GM21529 (cell line): ENCODE data around the gene YJEFN3.

Experiments
- ATAC-seq: cut with Tn5 transposase; IDR thresholded peaks from one replicate; pipeline ENCODE4 v1.9.1; 2021; ENCODE audit not compliant: unreplicated experiment

Gene YJEFN3

DNA sequence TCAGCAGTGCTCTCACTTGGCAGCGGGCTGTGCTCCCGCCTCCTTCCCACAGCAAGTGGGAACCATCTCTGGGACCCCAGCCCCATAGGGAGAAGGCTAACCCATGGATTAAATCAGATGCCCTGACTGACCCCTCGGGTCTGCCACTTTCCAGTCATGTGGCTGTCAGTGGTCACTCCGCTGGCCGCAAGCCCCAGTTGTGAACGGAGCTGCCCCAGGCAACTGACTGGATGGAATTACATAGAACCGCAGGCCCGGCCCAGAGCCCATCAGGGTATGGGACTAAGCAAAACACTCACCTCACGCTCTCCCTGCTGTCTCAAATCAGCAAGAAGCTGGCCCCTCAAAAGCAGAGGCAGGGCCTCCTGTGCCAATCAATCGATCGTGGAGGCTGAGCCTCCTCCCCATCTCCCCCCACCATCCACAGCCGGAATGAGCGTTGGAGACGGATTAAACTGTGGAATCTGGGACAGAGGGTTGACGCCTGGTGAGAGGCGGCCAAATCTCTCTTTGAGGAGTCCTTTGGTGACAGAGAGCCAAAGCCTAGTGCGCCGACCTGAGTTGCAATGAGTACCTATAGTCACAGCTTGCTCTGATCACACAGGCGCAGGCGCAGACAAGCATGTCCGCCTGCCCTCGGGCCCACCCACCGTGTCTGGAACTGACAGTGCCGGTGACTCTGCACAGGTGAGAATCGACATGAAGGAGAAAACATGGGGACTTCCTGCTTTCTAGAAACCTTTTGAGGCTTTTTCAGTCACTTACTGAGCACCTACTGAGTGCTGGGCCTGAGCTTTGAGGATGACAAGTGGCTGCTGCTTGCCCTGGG lies 51.0 kb downstream of the YJEFN3 start:
- no peak for ATAC-seq

DNA sequence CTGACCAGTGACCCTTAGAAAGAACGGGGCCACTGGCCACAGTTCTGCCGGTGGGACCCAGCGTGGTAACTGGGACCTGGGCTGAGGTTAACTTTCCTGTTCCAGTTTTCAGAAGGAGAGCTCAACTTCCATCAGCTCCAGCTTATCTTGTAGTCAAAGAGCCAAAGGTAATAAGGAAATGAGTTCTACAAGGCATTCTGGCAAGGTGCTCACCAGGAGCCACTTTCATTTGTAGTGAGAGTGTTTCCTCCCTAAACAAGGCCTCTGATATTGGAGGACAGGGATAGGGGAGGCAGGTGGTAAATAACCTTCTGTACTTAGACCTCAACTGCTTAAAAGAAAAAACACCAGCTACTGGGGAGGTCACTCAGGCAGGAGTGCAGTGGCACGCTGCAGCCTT lies 51.7 kb downstream of the YJEFN3 start:
- no peak for ATAC-seq

DNA sequence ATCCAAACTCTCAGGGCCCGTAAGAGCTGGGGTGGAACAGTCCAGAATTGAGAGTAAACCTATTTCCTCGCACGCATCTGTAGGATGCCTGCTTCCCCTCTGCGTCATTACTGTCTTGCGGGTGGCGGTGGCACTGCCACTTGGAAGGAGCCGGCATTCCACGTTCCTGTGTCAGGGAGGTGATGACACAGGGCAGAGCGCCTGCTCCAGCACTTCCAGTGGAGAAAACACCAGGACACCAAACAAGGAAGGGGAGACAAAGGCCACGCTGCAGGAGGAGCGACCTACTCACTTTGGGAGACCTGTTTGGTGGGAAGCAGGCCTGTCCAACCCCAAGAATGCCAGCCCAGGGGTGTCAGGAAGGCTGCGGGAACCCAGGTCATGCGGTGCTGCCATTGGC lies 52.7 kb downstream of the YJEFN3 start:
- ATAC-seq: no peak

DNA sequence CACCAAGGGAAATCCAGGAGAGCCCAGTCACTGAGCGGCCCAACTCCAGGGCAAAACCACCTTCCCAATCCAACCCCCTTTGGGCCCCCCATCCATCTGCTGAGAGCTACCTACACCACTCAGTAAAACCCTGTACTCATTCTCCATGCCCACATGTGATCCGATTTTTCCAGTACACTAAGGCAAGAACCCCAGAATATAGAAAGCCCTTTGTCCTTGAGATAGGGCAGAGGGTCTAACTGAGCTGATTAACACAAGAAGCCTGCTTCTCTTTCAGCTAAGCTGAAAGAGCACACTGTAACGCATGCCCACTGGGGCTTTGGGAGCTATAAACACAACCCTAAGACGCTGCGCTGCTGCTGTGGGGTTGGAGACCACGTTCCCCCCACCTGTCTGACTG lies 53.8 kb downstream of the YJEFN3 start:
- ATAC-seq: no peak

DNA sequence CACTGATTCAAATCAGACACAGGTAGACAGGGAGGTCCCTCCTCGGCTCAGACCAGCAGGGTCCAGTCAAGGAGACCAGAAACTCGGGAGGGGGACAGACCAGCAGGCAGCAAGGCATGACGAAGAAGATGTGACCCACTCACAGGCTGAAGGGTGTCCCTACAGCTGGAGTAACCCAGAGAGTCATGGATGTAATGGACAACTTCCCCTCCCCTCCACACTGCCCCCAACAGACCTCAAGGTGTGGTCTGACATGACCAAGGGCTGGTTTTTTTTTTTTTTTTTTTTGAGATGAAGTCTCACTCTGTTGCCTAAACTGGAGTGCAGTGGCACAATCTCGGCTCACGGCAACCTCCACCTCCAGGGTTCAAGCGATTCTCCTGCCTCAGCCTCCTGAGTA lies 55.6 kb downstream of the YJEFN3 start:
- no peak for ATAC-seq
